ENCODE data around the gene SYNCRIP. TPM values are rescaled to one million over a fixed set of nuclear protein-coding genes. Genes with fewer than 3 reads are reported as not detected.
A peak's percentile ranks its signal among the peaks of the same experiment; 100 is the strongest.

The SYNCRIP gene
- total and polyA plus RNA-seq, 2 of the 13 experiments (the other 11 are each of a cell fraction or from before 2014, with no cell fraction given), result 8.1 to 112 TPM

DNA sequence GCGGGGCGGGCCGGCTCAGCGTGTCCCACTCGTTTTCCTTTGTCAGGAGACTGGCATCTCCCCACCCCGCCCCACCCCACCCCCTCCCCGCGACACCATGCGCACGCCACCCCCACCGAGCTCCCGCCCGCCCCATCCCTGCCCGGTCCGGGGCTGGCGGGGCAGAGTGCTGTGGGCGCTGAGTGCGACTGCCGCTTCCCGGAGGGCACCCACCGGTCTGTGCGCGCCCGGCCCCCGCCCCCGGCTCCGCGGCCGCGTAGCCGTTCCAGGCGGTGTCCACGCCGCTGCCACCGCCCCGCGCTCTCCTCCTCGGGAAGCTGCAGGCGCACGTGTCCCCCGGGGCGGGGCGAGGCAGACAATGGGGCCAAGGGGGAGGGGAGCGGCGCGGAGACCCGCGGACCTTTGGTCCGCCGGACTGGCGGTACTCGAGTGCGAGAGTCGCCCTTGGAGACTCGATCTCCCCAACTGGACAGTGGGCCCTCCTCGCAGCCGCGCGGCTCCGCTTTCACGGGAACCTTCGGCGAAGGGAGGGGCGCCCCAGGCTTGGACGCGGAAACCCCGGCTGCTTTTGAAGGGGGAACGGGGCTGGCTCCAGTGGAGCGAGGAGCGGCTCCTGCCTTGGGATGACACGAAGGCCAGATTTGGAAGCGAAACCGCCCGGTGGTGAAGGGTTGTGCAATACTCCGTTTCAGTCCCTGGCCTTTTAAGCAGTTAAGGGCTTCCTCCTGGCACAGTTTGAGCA lies 1.0 kb upstream of the SYNCRIP start (continued):
- TF ChIP-seq ZNF646 (CRISPR knock-in tag; IDR thresholded peaks at IDR 0.05) (no peak), HDAC6 (IDR thresholded peaks at IDR 0.05; ENCODE audit: low read depth, low read length) (no peak), ZNF30 (CRISPR knock-in tag; IDR thresholded peaks at IDR 0.05) (peak; percentile 76; the same call in 1 of the 2 replicates), EHMT2 (IDR thresholded peaks at IDR 0.05; ENCODE audit: borderline replicate concordance, low read depth, low read length) (no peak), MTF1 (CRISPR knock-in tag; IDR thresholded peaks at IDR 0.05) (peak; percentile 28; the same call in 1 of the 2 replicates), TBX2 (CRISPR knock-in tag; IDR thresholded peaks at IDR 0.05; ENCODE audit: borderline replicate concordance) (peak; percentile 69), TP53 (CRISPR knock-in tag; conservative IDR thresholded peaks at IDR 0.05) (no peak), SRF (IDR thresholded peaks at IDR 0.05; ENCODE audit: low read depth, low read length) (peak; percentile 31; the same call in 1 of the 2 replicates), DNMT3B (CRISPR knock-in tag; conservative IDR thresholded peaks at IDR 0.05) (no peak), ZMYM3 (CRISPR knock-in tag; IDR thresholded peaks at IDR 0.05) (peak; percentile 82), ZFP37 (CRISPR knock-in tag; IDR thresholded peaks at IDR 0.05; ENCODE audit: borderline replicate concordance) (no peak), JARID2 (CRISPR knock-in tag; IDR thresholded peaks at IDR 0.05; ENCODE audit: insufficient replicate concordance) (peak; percentile 58), SKI (IDR thresholded peaks at IDR 0.05; ENCODE audit: partially characterized antibody) (peak; percentile 77), ZFP36L2 (CRISPR knock-in tag; IDR thresholded peaks at IDR 0.05) (no peak), ZNF768 (CRISPR knock-in tag; IDR thresholded peaks at IDR 0.05) (peak; percentile 72; the same call in 1 of the 2 replicates), DPF2 (CRISPR knock-in tag; IDR thresholded peaks at IDR 0.05; ENCODE audit: borderline replicate concordance, low read depth) (no peak)
- TF ChIP-seq, protein P1, sequence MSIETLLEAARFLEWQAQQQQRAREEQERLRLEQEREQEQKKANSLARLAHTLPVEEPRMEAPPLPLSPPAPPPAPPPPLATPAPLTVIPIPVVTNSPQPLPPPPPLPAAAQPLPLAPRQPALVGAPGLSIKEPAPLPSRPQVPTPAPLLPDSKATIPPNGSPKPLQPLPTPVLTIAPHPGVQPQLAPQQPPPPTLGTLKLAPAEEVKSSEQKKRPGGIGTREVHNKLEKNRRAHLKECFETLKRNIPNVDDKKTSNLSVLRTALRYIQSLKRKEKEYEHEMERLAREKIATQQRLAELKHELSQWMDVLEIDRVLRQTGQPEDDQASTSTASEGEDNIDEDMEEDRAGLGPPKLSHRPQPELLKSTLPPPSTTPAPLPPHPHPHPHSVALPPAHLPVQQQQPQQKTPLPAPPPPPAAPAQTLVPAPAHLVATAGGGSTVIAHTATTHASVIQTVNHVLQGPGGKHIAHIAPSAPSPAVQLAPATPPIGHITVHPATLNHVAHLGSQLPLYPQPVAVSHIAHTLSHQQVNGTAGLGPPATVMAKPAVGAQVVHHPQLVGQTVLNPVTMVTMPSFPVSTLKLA (IDR thresholded peaks at IDR 0.05), result peak; percentile 70
- TF ChIP-seq, protein P2, sequence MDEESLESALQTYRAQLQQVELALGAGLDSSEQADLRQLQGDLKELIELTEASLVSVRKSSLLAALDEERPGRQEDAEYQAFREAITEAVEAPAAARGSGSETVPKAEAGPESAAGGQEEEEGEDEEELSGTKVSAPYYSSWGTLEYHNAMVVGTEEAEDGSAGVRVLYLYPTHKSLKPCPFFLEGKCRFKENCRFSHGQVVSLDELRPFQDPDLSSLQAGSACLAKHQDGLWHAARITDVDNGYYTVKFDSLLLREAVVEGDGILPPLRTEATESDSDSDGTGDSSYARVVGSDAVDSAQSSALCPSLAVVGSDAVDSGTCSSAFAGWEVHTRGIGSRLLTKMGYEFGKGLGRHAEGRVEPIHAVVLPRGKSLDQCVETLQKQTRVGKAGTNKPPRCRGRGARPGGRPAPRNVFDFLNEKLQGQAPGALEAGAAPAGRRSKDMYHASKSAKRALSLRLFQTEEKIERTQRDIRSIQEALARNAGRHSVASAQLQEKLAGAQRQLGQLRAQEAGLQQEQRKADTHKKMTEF (CRISPR knock-in tag; IDR thresholded peaks at IDR 0.05), result peak; percentile 51
- TF ChIP-seq, protein P3, sequence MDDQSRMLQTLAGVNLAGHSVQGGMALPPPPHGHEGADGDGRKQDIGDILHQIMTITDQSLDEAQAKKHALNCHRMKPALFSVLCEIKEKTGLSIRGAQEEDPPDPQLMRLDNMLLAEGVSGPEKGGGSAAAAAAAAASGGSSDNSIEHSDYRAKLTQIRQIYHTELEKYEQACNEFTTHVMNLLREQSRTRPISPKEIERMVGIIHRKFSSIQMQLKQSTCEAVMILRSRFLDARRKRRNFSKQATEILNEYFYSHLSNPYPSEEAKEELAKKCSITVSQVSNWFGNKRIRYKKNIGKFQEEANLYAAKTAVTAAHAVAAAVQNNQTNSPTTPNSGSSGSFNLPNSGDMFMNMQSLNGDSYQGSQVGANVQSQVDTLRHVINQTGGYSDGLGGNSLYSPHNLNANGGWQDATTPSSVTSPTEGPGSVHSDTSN (CRISPR knock-in tag; IDR thresholded peaks at IDR 0.05; ENCODE audit: borderline replicate concordance), result no peak

Measured in HepG2 (cell line).